OCI-LY1 (cell line): Measurements from ENCODE around the gene ADAMTSL4.

ENCODE experiments used
- H2AFZ ChIP-seq: fragments of 200-600 bp; sonication (generic), shearing (Covaris generic); 2 replicates; pipeline ENCODE4 v1.6.0; 2014; ENCODE audit warnings: antibody characterized with exemption, mild to moderate bottlenecking, low read length
- H3F3A ChIP-seq: fragments of 200-600 bp; sonication (generic), shearing (Covaris generic); 2 replicates; pipeline ENCODE4 v1.6.0; 2014; ENCODE audit warnings: mild to moderate bottlenecking, antibody characterized with exemption, low read length, moderate library complexity; ENCODE audit not compliant: insufficient read depth
- H3K27ac ChIP-seq: fragments of 200-600 bp; sonication (generic); 2 replicates; pipeline ENCODE4 v1.5.1; 2014; ENCODE audit warnings: low read length, mixed run types, mild to moderate bottlenecking, low read depth; ENCODE audit not compliant: poor library complexity, severe bottlenecking
- H3K27me3 ChIP-seq: fragments of 200-600 bp; sonication (generic); 2 replicates; pipeline ENCODE4 v1.6.0; 2014; ENCODE audit warnings: antibody characterized with exemption, mild to moderate bottlenecking, low read length, moderate library complexity; ENCODE audit not compliant: insufficient read depth
- H3K36me3 ChIP-seq: fragments of 200-600 bp; sonication (generic); 2 replicates; pipeline ENCODE4 v1.6.1; 2014; ENCODE audit warnings: mild to moderate bottlenecking, antibody characterized with exemption, low read length, moderate library complexity, mixed read lengths; ENCODE audit not compliant: insufficient read depth
- H3K4me1 ChIP-seq: fragments of 200-600 bp; sonication (generic); 2 replicates; pipeline ENCODE4 v1.5.1; 2014; ENCODE audit warnings: mild to moderate bottlenecking, low read length, moderate library complexity; ENCODE audit not compliant: insufficient read depth, severe bottlenecking
- H3K4me2 ChIP-seq: fragments of 200-600 bp; sonication (generic), shearing (Covaris generic); 2 replicates; pipeline ENCODE4 v1.6.1; 2014; ENCODE audit warnings: low read length
- H3K4me3 ChIP-seq: fragments of 200-600 bp; sonication (generic); 2 replicates; pipeline ENCODE4 v1.5.1; 2014; ENCODE audit warnings: low read length, low read depth, mild to moderate bottlenecking, mixed read lengths; ENCODE audit not compliant: poor library complexity, severe bottlenecking
- H3K79me2 ChIP-seq: fragments of 200-600 bp; shearing (Covaris generic); 2 replicates; pipeline ENCODE4 v1.6.1; 2016; ENCODE audit warnings: mixed run types, low read length, mixed read lengths; ENCODE audit not compliant: insufficient read depth
- H3K9ac ChIP-seq: fragments of 200-600 bp; sonication (generic), shearing (Covaris generic); 2 replicates; pipeline ENCODE4 v1.6.1; 2014; ENCODE audit warnings: mild to moderate bottlenecking, low read length, mixed read lengths
- H3K9me2 ChIP-seq: fragments of 200-600 bp; sonication (generic), shearing (Covaris generic); 2 replicates; pipeline ENCODE4 v1.6.1; 2014; ENCODE audit warnings: low read depth, mild to moderate bottlenecking, low read length, mixed read lengths
- H3K9me3 ChIP-seq: fragments of 200-600 bp; shearing (Covaris generic); 2 replicates; pipeline ENCODE4 v1.6.1; 2014; ENCODE audit warnings: low read length, mixed read lengths
- H4K20me1 ChIP-seq: fragments of 200-600 bp; sonication (generic), shearing (Covaris generic); 2 replicates; pipeline ENCODE4 v1.6.0; 2016; ENCODE audit warnings: mild to moderate bottlenecking, low read length; ENCODE audit not compliant: insufficient read depth
- EZH2 ChIP-seq: fragments of 200-600 bp; sonication (generic), shearing (Covaris generic); IDR thresholded peaks from 2 replicates; pipeline ENCODE4 v1.8.0; 2017; ENCODE audit warnings: borderline replicate concordance, mixed run types, mild to moderate bottlenecking, antibody characterized with exemption, low read length, moderate library complexity, mixed read lengths
- TF ChIP-seq, protein P1 (sequence below): fragments of 200-600 bp; sonication (generic), shearing (Covaris generic); IDR thresholded peaks from 2 replicates; pipeline ENCODE4 v1.5.1; 2017; ENCODE audit warnings: mild to moderate bottlenecking, antibody characterized with exemption, low read length, moderate library complexity, mixed read lengths

ADAMTSL4 gene

DNA sequence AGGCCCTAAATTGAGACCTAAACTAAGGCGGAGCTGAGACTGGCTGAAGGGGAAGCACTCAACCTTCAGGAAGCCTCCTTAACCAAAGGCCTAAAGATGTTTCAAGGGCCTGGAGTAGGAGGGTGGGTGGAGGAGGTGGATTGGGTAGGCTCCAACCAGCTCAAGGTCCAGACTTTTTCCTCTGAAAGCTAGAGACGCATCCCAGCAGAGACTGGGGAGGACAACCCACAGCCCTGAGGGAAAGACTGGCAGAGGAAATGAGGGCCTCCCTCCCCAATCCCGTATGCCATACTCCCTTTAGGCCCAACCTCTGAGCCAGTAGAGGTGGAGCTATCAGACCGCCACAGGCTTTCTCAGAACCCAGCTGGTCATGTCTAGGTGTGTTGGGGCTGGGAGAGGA is 40.2 kb upstream of the ADAMTSL4 start:
- Histone ChIP-seq H3K9me2 (no peaks in the 10 kb centered on the region), H4K20me1 (no peaks in the 10 kb centered on the region), H3K27me3 (no peaks in the 10 kb centered on the region), H3K9ac (no peak overlapping the region), H3K4me3 (no peak overlapping the region), H3K36me3 (peaks cover 36% of the 10 kb centered on the region), H3K4me1 (no peaks in the 10 kb centered on the region), H3K79me2 (no peaks in the 10 kb centered on the region), H2AFZ (no peak overlapping the region), H3F3A (no peaks in the 10 kb centered on the region), H3K9me3 (no peaks in the 10 kb centered on the region), H3K4me2 (no peak overlapping the region), H3K27ac (no peak overlapping the region)
- TF ChIP-seq, protein P1, sequence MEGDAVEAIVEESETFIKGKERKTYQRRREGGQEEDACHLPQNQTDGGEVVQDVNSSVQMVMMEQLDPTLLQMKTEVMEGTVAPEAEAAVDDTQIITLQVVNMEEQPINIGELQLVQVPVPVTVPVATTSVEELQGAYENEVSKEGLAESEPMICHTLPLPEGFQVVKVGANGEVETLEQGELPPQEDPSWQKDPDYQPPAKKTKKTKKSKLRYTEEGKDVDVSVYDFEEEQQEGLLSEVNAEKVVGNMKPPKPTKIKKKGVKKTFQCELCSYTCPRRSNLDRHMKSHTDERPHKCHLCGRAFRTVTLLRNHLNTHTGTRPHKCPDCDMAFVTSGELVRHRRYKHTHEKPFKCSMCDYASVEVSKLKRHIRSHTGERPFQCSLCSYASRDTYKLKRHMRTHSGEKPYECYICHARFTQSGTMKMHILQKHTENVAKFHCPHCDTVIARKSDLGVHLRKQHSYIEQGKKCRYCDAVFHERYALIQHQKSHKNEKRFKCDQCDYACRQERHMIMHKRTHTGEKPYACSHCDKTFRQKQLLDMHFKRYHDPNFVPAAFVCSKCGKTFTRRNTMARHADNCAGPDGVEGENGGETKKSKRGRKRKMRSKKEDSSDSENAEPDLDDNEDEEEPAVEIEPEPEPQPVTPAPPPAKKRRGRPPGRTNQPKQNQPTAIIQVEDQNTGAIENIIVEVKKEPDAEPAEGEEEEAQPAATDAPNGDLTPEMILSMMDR, result no peak
- TF ChIP-seq EZH2, result no peak

DNA sequence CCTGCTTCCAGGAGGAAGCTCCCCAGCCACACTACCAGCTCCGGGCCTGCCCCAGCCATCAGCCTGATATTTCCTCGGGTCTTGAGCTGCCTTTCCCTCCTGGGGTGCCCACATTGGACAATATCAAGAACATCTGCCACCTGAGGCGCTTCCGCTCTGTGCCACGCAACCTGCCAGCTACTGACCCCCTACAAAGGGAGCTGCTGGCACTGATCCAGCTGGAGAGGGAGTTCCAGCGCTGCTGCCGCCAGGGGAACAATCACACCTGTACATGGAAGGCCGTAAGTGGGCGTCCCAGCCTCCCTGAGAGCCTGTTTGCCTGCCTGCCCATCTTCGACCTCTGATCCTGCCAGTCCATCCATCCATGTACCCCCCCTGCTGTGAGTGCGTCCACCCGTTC is 37.7 kb upstream of the ADAMTSL4 start:
- no peaks in the 10 kb centered on the region for H3K9me3 ChIP-seq
- TF ChIP-seq EZH2, result no peak
- TF ChIP-seq, protein P1, result no peak
- H3K9me2 ChIP-seq, result no peaks in the 10 kb centered on the region
- H3K36me3 ChIP-seq, result peaks cover 11% of the 10 kb centered on the region
- H3K4me1 ChIP-seq, result peaks cover 16% of the 10 kb centered on the region
- no peaks in the 10 kb centered on the region for H3K79me2 ChIP-seq
- no peak overlapping the region for H3K27ac ChIP-seq
- no peak overlapping the region for H3K4me3 ChIP-seq
- no peaks in the 10 kb centered on the region for H4K20me1 ChIP-seq
- no peak overlapping the region for H2AFZ ChIP-seq
- no peak overlapping the region for H3K4me2 ChIP-seq
- no peak overlapping the region for H3K9ac ChIP-seq
- H3F3A ChIP-seq, result no peaks in the 10 kb centered on the region
- no peaks in the 10 kb centered on the region for H3K27me3 ChIP-seq

DNA sequence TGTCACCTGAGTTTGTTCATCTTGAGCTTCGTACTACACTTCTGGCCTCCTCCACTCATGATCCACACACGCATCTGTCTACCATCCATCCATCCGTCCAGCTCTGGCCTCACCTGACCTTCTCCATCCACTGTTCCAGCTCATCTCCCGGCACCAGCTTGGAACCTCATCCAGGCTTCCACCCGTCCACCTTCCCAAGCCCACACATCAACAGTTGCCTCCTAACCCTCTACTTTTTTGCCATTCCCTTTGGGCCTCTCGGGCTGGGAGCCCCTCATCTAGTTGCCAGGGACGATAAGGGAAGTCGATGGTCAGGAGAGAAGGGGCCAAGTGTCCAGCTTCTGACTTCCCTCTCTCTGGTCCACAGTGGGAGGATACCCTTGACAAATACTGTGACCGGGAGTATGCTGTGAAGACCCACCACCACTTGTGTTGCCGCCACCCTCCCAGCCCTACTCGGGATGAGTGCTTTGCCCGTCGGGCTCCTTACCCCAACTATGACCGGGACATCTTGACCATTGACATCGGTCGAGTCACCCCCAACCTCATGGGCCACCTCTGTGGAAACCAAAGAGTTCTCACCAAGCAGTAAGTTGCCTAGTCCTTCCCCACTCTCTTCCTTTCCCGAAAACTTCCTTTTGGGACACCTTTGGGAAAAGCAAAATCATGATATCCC is 37.1 kb upstream of the ADAMTSL4 start:
- H3K36me3 ChIP-seq, result peaks cover 5% of the 10 kb centered on the region
- H3K4me1 ChIP-seq, result peaks cover 18% of the 10 kb centered on the region
- no peak overlapping the region for H3K27ac ChIP-seq

More for the DNA sequence above, 37.1 kb upstream of the ADAMTSL4 start:
- Histone ChIP-seq H4K20me1 (no peaks in the 10 kb centered on the region), H3K9me2 (no peaks in the 10 kb centered on the region), H3K4me3 (no peak overlapping the region), H3K4me2 (no peak overlapping the region), H2AFZ (no peak overlapping the region), H3K9me3 (no peaks in the 10 kb centered on the region), H3K27me3 (no peaks in the 10 kb centered on the region), H3K9ac (no peak overlapping the region), H3F3A (no peaks in the 10 kb centered on the region), H3K79me2 (no peaks in the 10 kb centered on the region)
- TF ChIP-seq, protein P1, result no peak
- TF ChIP-seq EZH2, result no peak
